Right ventricle myocardium inferior (tissue), 1 donor: ENCODE measurements around the gene PDE9A. TPM values are rescaled to one million over a fixed set of nuclear protein-coding genes. Genes with fewer than 3 reads are reported as not detected.

Source experiments
- ATAC-seq: fragments of 200-7000 bp; cut with Tn5 transposase; one replicate; pipeline ENCODE4 v1.9.1; 2020; ENCODE audit warnings: mild to moderate bottlenecking, moderate library complexity
- DNase-seq: peaks from one replicate; pipeline ENCODE4 v3.0.0; 2021; ENCODE audit errors: missing footprints
- intact Hi-C: fragments of 100-400 bp; cut with DNase I; formaldehyde crosslinking; loops from one replicate; pipeline ENCODE4 v1.11.0; 2022
- total RNA-seq: library from RNA; stranded (reverse); fragmentation: NEBNext Ultra II Directional; extraction: Animal tissue kit (Norgen Biotek cat#: 25700); gene quantifications from one replicate; pipeline ENCODE4 v1.2.1, GENCODE V29; 2021
- donor health status: DM: no; HTN: yes; CAD: no; lungs with severe emphysema.

The PDE9A gene
- total RNA-seq, 1 donor from 2014 or later, result 3.4 TPM

DNA sequence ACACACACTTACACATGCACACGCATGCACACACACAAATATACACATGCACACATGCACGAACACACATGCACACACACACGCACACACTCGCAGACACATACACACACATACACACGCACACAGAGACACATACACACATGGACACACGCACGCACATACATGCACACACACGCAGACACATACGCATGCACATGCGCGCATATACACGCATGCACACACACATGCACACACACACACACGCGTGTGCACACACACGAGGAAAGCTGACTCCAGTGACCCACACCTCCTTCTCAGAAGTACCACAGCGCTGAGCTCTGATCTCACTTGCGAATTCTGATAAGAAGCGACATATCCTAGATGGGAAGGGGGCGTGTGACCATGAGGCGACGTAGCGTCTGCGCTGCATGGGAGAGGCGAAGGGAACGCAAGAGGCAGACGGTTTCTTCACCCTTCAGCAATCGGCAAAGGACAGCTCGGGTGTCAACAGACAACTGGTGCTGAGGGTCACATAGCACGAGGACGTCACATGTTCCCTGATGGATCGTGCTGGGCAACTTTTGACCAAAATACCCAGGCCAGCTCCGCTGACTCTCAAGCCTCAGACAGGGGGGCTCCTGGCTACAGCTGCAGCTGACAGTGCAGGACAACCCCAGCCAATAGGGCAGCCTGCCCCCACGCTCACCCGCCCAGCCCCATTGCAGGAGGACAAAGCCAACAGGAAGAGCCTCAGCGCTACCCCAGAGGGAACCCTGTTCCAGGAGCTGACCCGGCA lies 16.0 kb upstream of the PDE9A start:
- ATAC-seq (no peak), DNase-seq (no peak)
- intact Hi-C loops, result no loop called here

DNA sequence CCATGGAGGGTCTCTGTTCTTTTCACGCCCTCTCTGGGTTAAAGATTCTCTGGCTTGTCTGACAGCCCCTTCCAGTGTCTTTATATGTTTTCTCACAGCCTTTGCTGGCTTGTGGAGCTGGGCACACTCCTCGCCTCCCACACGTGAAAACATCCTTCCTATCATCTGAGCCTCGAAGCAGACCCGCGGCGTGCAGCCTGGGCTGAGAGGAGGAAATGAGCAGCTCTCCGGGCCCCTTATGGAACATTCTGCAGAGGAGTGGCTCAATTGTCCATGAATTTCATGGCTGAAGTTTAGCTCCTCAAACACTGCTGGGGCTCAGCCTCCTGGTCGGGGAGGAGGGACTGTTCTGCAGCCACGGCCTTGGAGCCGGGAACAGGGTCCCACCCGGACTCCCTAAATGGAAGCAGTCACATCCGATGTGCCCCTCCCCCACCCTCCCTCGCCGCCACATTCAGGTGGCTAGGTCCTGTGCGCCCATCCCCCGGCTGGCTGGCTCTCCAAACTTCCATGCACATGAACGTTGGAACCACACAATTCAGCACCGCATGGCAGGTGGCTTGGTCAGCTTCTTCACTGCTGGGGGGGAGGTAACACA lies 15.1 kb upstream of the PDE9A start:
- intact Hi-C loops, result no loop called here
- ATAC-seq (no peak), DNase-seq (no peak)

- intact Hi-C loops, result no loop called here
- DNase-seq (no peak), ATAC-seq (no peak)
Measured at GRCh38 chr21:42639646-42640152, 13.7 kb upstream of the PDE9A start.

DNA sequence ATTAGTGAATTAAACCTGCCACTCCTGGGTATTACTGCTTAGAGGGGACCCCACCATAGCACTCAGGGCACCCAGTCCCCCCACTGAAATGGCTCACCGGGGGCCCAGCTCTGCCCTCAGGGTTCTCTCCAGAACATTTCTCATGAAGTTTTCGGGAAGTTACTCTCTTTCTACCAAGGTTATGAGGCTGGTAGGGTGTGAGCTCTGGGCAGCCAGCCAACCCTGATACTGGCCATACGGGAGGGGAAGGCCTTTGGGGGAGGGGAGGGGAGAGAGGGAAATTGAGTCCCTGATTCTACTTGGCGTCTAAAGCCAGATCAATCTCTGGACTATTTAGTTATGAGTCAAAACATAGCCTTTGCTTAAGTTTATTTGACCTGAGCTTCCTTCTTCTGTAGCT lies 12.9 kb upstream of the PDE9A start:
- no peak for ATAC-seq
- intact Hi-C loops, result no loop called here
- DNase-seq, result no peak

DNA sequence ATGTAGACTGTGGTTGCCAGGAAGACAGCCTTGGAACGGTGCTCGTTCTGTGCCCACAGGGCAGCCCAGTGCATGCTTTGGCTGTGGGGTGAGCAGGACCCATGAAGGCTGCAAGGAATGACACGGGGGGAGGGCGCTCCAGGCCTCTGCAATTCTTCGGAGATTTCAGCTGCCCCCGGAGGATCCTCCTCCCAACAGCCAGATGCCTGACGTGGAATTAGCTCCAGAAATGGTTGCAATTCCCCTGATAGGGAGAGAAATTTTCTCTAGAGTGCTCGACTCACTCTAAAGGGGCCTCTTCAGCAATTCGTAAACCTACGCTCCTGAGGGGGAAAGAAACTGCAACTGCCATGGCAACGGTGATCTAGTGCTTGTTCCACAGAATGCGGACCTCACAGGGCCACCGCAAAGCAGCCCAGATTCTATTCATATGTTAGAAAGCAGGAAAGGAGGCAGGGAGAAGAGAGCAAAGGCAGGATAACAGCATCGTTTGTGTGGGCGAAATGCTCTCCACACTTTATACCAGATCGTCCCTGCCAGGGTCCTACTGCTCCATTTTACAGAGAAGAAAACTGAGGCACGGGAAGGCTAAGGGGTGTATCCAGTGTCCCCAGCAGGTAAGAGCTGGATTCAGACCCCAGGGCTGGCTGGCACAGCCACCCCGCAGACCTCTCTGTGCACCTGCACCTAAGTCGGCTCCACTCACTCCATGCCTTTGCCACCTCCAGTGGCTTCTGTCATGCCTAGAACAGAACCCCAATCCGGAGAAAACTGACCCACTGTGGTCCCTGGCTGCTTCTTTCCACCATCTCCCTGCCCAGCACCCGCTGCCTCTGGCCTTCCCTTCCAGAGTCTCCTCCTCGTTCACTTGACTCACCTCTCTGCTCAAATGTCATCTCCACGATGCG lies 11.9 kb upstream of the PDE9A start:
- intact Hi-C loops, result no loop called here
- no peak for DNase-seq
- ATAC-seq, result no peak

DNA sequence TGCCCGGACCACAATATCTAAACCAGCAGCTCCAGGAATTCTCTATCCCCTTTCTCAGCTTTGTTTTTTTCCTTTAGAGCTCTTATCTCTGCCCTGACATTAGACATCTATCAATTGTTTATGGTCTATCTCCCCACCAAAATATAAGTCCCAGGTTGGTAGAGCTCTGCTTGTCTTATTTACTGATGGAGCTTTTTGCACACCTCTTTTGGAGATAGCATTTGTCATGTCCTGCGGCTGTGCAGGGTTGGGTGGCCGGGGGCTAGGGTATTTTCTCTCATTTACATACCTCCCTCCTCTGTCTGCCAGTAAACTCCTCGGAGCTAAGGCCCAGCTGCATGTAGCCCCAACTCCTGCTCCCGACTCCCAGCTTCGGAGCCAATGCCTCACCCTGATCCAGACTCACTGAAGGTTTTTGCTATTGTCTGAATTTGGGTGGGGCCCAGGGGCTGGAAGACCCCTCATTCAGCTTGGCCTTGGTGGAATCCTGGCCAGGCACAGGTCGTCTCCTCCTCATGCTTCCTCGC lies 11.1 kb upstream of the PDE9A start:
- ATAC-seq (no peak), DNase-seq (no peak)
- intact Hi-C loops, result no loop called here

DNA sequence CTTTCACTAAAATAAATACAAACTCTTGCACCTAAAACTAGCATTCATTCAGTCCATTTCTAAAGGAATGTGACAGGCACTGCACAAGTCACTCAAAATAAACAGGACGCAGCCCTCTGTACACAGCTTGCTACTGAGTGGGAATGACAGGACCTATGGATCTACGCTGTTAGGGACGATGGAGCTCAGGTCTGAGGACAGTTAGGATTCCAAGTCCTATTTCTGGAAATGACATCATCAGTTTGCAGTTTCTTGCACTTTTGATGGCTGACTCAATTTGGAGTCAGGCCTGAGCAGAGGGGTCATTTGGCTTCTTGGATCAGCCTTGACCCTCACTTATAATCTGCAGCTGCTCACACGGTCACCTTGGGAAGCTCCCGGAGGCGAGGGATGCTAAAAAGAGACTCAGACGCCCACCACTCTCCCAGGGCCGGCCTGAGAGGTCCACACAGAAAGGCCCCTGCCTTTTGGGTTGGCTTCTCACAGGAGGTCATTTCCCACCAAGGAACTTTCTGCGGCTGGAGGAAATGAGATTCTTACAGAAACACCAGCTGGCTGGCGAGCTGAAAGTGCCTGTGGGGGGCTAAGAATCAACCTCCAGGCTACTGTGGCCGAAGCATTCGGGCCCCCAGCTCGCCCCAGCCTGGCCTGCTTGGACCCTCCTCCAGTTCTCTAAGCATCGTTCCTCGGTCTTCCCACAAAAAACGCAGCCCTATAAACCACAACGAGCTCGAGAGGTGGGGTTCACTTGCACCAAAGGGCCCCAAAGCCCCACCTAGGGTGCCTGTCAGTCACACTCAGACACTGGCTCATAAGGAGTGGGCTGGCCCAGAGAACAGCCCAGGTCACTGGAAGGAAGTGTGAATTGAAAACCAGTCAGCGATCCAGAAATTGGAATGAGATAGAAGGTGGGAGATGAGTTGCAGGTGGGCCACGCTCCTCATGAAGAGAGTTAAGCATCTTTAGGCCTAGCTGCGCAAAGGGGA lies 8.9 kb upstream of the PDE9A start:
- peak; percentile 44 for DNase-seq
- intact Hi-C loops, result no loop called here
- ATAC-seq, result no peak

GRCh38 chr21:42645211-42646075 lies 8.0 kb upstream of the PDE9A start:
- intact Hi-C loops, result no loop called here
- ATAC-seq, result no peak
- peak; percentile 67 for DNase-seq

DNA sequence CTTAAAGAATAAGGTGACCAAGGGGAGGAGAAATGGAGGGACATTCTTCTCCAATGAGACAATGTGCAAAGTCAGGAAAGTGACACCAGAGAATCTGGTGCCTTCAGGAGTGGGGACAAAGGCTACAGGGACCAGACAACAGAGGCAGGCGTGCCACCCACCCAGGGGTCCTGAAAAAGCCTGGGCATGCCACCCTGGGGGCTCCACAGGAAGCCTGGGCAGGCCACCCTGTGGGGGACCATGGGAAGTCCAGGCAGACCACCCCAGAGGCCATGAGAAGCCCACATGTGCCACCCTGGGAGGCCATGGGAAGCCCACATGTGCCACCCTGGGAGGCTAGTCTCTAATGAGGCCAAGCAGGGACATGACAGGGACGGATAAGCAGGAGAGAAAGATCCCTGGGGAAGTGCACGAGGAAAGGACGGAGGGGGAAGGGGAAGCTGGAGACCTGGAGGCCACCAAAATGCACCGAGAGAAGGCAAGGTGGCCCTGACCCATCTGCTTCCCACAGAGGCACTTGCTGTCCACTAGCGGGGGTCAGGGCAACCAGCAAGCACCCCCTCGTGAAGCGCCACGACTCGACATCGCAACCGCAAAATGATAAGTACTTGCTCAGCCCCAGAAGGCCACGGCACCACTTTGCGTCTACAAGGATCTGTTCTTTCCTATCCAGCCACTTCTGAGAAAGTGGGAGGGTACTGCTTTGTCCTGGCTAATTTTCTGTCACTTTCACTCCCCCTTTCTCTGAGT lies 7.2 kb upstream of the PDE9A start:
- DNase-seq, result peak; percentile 53
- intact Hi-C loops, result no loop called here
- no peak for ATAC-seq

DNA sequence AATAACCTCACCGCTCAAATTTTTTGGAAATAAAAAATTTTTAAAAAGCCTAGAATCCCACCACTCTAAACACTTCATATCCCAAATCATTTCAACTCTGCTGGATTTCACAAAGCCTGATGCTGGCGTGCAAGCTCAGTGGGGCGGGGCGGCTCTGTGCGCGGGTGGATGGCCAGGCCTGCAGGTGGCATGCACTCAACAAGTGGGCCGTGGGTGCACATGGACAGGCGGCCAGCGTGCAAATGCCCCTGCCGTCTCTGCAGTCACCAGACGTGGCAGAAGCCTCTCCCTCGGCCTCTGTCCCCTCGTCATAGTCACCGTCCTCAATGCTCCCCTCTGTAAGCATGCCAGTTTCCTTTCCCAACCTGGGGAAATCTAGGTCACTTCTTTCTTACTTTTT lies 6.6 kb upstream of the PDE9A start:
- intact Hi-C loops, result no loop called here
- peak; percentile 40 for DNase-seq
- no peak for ATAC-seq

- no peak for ATAC-seq
- DNase-seq, result peak; percentile 8
- intact Hi-C loops, result no loop called here
Measured at GRCh38 chr21:42648606-42649005, 4.8 kb upstream of the PDE9A start.

DNA sequence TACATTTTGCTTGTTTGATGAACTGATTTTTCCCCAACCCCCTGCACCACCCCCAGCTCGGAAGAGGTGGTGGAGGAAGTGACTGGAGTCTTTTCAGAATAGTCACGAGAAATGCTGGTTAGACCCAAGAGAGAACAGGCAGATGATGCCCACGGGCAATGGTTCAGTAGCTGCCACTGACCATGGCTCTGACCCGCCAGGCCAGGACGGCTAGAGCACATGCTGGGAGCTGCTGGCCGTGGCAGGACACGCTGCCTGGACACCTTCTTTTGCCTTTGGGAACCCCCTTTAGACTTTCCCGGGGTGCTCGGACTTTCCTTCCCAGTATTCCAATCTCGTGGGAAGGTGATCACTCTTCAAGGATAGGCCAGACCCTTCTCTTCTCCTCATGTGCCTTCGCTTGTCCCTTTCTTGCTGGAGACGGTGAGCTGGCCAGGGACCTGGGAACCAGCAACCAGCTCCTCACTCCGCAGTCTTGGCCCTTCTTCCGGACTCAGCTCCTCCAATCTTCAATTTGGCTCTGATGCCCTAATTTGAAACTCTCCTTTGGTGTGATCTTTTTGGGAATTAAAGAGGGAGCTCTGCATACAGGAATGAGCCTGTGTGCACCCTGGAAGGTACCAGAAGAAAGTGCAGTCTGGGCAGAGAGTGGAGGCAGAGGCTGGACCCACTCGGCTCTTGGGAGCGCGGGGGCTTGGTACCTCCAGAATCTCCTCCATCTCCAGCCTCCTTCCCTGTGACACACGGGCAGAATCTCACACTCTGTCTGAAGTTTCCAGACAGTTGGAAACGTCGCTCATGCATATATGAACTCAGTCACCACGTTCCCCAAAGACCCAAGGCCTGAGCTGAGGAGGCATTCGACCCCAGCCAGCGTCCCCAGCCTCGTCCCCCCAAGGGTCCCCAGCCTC lies 4.0 kb upstream of the PDE9A start:
- ATAC-seq (no peak), DNase-seq (peak; percentile 30)
- intact Hi-C loops, result loop anchor here (10.0 kb wide), 1 partner anchor 95 kb away; no protein-coding TSS in a partner anchor

- intact Hi-C loops, result loop anchor here (10.0 kb wide), 1 partner anchor 95 kb away; no protein-coding TSS in a partner anchor
- DNase-seq, result peak; percentile 30
- ATAC-seq, result no peak
Measured at GRCh38 chr21:42650033-42650370, 3.4 kb upstream of the PDE9A start.

- DNase-seq (peak; percentile 60), ATAC-seq (no peak)
- intact Hi-C loops, result loop anchor here (10.0 kb wide), 1 partner anchor 94 kb away; no protein-coding TSS in a partner anchor
Measured at GRCh38 chr21:42650441-42651421, 2.7 kb upstream of the PDE9A start.
